Measurements from ENCODE around the gene PARVA. TPM values are rescaled to one million over a fixed set of nuclear protein-coding genes. Genes with fewer than 3 reads are reported as not detected.
A peak's percentile ranks its signal among the peaks of the same experiment; 100 is the strongest.

PARVA gene
- total RNA-seq, 2 donors from 2014 or later, result 38.4 to 55.1 TPM

DNA sequence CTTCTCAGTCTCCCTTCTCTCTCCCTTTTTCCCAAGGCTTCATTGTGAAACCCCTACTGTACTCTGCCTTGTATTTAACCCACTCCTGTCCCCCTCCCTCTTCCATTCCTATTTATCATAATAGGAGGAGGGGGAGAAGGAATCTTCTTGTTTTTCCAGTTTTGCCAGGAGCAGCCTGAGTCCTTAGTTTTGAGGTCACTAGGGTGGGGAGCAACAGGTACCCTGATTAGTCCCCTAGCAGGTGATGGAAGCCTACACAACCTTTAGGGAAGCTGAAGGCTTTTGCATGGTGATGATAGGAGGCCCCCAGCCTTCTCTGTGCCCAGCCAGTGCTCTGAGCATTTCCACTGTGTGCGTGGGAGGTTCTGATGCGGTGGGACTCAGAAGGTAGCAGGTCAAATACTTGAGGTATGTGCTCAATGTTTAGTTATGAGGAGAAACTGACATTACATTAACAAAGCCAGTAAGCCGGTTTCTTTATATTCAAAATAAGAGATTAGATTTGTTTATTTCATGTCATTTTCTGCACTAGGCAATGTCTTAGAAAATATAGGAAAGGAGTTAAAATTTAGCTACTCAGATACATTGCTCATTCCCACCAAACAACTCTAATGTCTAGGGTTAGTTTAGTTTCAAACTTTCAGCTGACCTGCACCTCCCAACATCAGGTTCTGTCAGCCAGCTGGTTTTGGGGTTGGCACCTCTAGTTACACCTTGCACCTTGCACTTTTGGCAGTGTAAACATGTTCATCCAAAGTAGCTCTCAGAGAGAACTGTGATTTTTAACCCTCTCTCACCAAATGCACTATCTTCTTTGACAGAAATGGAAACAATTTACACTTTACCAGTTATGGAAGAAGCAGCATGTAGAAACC is 26.0 kb downstream of the PARVA start:
- Histone ChIP-seq H3K27ac (peak overlapping the region; percentile 45 to 54), H3K36me3 (no peaks in the 10 kb centered on the region), H3K4me3 (no peak overlapping the region), H3K27me3 (replicated peaks; ENCODE audit: insufficient read depth) (no peaks in the 10 kb centered on the region), H3K4me1 (replicated peaks) (peaks cover 11% of the 10 kb centered on the region), H3K9me3 (no peaks in the 10 kb centered on the region)
- no peak for TF ChIP-seq POLR2AphosphoS5 (IDR thresholded peaks at IDR 0.05)
- TF ChIP-seq, protein P1, sequence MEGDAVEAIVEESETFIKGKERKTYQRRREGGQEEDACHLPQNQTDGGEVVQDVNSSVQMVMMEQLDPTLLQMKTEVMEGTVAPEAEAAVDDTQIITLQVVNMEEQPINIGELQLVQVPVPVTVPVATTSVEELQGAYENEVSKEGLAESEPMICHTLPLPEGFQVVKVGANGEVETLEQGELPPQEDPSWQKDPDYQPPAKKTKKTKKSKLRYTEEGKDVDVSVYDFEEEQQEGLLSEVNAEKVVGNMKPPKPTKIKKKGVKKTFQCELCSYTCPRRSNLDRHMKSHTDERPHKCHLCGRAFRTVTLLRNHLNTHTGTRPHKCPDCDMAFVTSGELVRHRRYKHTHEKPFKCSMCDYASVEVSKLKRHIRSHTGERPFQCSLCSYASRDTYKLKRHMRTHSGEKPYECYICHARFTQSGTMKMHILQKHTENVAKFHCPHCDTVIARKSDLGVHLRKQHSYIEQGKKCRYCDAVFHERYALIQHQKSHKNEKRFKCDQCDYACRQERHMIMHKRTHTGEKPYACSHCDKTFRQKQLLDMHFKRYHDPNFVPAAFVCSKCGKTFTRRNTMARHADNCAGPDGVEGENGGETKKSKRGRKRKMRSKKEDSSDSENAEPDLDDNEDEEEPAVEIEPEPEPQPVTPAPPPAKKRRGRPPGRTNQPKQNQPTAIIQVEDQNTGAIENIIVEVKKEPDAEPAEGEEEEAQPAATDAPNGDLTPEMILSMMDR (IDR thresholded peaks at IDR 0.05), result no peak
- TF ChIP-seq POLR2A (IDR thresholded peaks at IDR 0.05), result no peak
- DNase-seq (ENCODE audit: low spot score), result no peak
- 62% methylated on average over 3 of the region's 3 CpGs for WGBS
- intact Hi-C loops (cut with DNase I), result no loop called here

DNA sequence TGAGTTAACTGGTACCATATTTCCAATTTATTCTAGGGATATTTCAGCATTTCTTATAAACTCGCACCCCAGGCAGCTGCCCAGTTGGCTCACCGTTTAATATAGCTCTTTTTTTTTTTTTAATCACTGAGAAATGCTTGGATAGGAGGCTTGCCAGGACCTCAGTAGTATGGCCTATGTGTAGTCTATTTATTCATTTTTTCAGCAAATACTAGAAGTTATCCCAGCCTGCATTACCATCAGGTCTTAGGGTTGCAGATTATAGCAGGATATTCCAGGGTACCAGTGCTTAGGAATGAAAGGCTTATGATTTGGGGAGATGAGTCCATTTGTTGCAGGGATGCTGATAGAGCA is 26.6 kb downstream of the PARVA start:
- 31% methylated on average over 2 of the region's 2 CpGs for WGBS
- DNase-seq (ENCODE audit: low spot score), result no peak
- H3K27me3 ChIP-seq (replicated peaks; ENCODE audit: insufficient read depth), result no peaks in the 10 kb centered on the region
- intact Hi-C loops (cut with DNase I), result no loop called here
- H3K27ac ChIP-seq, result peak overlapping the region in 1 of 2 donors; percentile 45
- no peaks in the 10 kb centered on the region for H3K9me3 ChIP-seq
- no peak overlapping the region for H3K4me3 ChIP-seq
- no peak for TF ChIP-seq POLR2AphosphoS5 (IDR thresholded peaks at IDR 0.05)
- TF ChIP-seq, protein P1 (IDR thresholded peaks at IDR 0.05), result no peak
- TF ChIP-seq POLR2A (IDR thresholded peaks at IDR 0.05), result no peak
- peaks cover 11% of the 10 kb centered on the region for H3K4me1 ChIP-seq (replicated peaks)
- H3K36me3 ChIP-seq, result no peaks in the 10 kb centered on the region

DNA sequence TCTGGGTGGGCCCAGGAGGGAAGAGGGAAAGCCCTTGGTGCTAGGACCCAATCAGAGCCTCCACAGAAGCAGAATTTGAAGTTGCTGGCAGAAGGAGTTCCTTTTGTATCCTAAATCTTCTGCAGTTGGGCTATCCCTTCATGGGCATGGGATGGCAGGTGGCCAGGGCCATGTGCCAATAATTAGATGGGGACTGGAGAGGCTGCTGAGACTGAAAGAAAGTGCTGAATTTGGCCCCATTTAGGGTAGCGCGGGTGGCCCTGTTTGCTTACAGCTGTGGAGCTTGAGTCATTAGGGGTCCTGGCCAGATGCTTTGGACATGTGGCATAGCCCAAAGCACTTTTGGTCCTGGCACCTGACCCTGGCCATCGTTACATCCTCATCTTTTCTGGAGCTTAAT is 27.1 kb downstream of the PARVA start:
- 77% methylated on average over 3 of the region's 3 CpGs for WGBS
- peak overlapping the region; percentile 4 to 45 for H3K27ac ChIP-seq
- H3K4me3 ChIP-seq, result no peak overlapping the region
- peaks cover 8% of the 10 kb centered on the region for H3K4me1 ChIP-seq (replicated peaks)
- no peaks in the 10 kb centered on the region for H3K36me3 ChIP-seq
- DNase-seq (ENCODE audit: low spot score), result no peak
- no peaks in the 10 kb centered on the region for H3K9me3 ChIP-seq
- TF ChIP-seq, protein P1 (IDR thresholded peaks at IDR 0.05), result no peak
- TF ChIP-seq POLR2A (IDR thresholded peaks at IDR 0.05), result no peak
- no peak for TF ChIP-seq POLR2AphosphoS5 (IDR thresholded peaks at IDR 0.05)
- intact Hi-C loops (cut with DNase I), result no loop called here
- no peaks in the 10 kb centered on the region for H3K27me3 ChIP-seq (replicated peaks; ENCODE audit: insufficient read depth)

DNA sequence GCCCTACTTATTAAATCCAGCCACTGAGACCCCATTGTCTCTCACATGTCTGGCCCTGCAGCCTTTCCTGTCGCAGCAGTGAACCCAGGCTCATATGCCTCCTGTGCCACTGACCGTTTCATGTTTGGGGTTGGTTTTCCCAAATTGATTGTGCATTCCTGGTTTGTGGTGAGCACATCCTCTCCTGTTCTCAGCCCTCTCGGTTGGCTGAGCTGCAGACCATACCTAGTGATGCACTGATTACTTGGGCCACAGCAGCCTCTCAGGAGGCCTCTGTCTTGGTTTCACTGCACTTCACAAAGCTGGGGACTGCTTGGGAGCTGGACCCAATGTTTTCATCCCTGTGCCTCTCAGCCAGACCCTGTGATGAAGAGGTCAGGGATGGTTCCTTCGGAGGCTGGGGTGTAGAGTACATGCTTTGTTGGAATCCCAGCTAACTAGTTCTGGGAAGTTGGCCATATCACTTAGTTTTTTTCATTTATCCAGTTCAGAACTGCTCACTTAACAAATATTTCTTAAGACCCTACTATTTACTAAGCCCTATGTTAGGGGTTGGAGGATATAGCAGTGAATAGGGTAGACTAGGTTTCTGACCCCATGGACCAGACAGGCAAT is 30.9 kb downstream of the PARVA start:
- TF ChIP-seq, protein P1 (IDR thresholded peaks at IDR 0.05), result no peak
- no peak for TF ChIP-seq POLR2A (IDR thresholded peaks at IDR 0.05)
- TF ChIP-seq POLR2AphosphoS5 (IDR thresholded peaks at IDR 0.05), result no peak
- Histone ChIP-seq H3K36me3 (no peaks in the 10 kb centered on the region), H3K4me3 (no peak overlapping the region), H3K4me1 (replicated peaks) (peaks cover 6% of the 10 kb centered on the region), H3K9me3 (no peaks in the 10 kb centered on the region), H3K27me3 (replicated peaks; ENCODE audit: insufficient read depth) (no peaks in the 10 kb centered on the region), H3K27ac (peak overlapping the region; percentile 42 to 64)
- no peak for DNase-seq (ENCODE audit: low spot score)
- intact Hi-C loops (cut with DNase I), result no loop called here
- 67% methylated on average over 4 of the region's 4 CpGs for WGBS
